SH-SY5Y (cell line): ENCODE data around the gene EXOC6B.

Experiments
- GATA2 ChIP-seq: IDR thresholded peaks from 2 replicates; pipeline ENCODE4 v1.6.1; 2011; ENCODE audit warnings: mild to moderate bottlenecking, low read depth, low read length
- GATA3 ChIP-seq: IDR thresholded peaks from 2 replicates; pipeline ENCODE4 v1.6.1; 2011; ENCODE audit warnings: low read depth, mild to moderate bottlenecking, low read length, moderate library complexity

- TF ChIP-seq GATA3 (no peak), GATA2 (no peak)
These were observed 632.1 kb downstream of the EXOC6B start for GRCh38 chr2:72193723-72194122.
